ENCODE results near the gene CPT1C.
A peak's percentile ranks its signal among the peaks of the same experiment; 100 is the strongest.

Gene CPT1C

GRCh38 chr19:49662011-49662410 lies 28.9 kb upstream of the CPT1C start:
- DNase-seq, result no peak

DNA sequence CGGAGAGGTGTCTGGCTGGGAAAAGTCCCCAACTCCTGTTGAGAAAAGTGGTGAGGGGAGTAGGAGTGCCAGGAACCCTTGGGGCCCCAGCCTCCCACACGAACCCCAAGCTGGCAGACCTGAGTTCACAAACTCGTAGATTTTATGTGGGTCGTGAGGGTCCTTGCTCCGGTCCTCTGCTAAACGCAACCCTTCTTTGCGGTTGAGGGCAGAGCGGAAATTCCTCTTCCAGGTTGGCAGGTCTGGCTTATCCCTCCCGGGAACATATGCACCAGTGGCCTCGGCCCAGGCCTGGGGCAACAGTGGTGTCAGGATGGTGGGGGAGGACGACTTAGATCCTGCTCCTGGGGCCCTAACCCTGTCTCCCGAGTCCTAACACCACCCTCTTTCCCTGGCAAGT lies 27.7 kb upstream of the CPT1C start:
- DNase-seq, result no peak

GRCh38 chr19:49664171-49665035 lies 26.5 kb upstream of the CPT1C start:
- DNase-seq, result peak; percentile 42 to 78

DNA sequence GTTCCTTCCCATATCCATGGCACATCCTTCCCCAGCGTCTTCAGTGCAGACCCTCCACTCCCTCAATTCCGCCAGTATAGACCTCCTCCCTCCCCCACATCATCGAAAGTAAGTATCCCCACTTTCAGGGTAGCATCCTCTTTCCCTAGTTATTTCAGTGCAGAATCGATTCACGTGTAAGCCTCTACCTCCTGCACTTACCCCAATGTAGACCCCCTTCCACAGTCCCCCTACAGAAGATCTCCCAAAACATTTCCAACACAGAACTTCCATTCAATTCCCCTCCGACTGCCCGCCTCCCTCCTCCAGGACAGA lies 25.9 kb upstream of the CPT1C start:
- no peak for DNase-seq

GRCh38 chr19:49665351-49666119 lies 25.4 kb upstream of the CPT1C start, which contains the start of the genes BCL2L12 and IRF3:
TSS of gene BCL2L12 (plus strand) at chr19:49665933. CDS start at chr19:49666693, 760 bp downstream.
TSS of gene IRF3 (minus strand) at chr19:49665857. CDS start at chr19:49664838, 1,019 bp downstream.
- DNase-seq, result peak; percentile 95 to 98

GRCh38 chr19:49666120-49666444 lies 24.8 kb upstream of the CPT1C start:
- no peak for DNase-seq

- DNase-seq, result no peak
Observed at GRCh38 chr19:49667473-49667872, 23.4 kb upstream of the CPT1C start.

DNA sequence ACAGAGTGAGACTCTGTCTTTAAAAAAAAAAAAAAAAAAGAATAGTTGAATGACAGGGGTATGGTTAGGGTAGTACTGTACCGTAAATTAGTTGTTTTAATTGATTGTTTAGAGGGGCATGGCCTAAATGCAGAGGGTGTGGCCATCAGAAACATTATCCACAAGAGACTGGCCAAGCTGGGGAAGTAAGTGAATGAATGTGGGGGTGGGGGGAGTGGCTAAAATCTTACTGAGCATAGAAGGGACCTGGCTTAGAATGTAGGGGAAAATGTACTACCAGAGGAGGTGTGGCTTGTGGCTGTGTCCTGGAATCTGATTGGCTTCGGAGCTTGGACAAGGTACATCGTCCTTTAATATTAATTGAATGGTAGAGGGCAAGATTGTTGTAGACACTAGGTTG lies 21.4 kb upstream of the CPT1C start:
- no peak for DNase-seq

DNA sequence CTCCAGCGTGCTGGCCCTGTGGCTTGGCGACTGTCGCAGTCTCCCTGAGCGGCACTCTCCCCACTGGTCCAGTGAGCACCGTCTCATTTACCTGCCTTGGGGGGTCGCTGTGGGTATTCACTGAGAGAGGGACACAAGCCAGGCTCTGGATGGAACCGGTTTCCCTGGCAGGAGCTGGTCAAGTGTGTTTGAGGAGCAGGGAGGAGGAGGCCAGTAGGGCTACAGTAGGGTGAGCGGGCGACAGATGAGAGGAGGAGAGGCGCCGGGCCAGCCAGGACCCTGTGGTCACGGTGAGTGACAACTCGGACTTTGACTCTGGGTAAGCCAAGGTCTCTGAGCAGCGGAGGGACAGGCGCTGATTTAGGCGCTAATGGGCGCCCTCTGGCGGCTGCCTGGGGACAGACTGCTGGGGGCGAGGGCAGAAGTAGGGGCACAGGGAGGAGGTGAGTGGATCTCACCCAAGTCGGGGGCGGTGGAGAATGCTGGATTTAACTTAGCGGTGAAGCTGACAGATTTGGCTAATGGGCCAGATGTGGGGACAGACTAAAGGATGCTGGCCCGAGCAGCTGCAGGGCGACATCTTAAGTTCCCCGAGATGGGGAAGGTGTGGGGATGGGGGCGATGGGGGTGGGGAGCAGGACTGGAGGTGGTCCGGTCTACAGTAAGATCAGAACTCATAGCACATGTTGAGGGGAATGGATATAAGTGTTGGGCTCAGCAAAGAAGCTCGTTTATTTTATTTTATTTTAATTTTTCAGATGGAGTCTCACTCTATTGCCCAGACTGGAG lies 18.6 kb upstream of the CPT1C start:
- peak; percentile 45 to 79 for DNase-seq

- DNase-seq, result peak in 1 of 2 experiments; percentile 93
Observed at GRCh38 chr19:49676136-49676783, 14.7 kb upstream of the CPT1C start.

- peak; percentile 100 for DNase-seq
Observed at GRCh38 chr19:49676784-49677230, 14.1 kb upstream of the CPT1C start.

DNA sequence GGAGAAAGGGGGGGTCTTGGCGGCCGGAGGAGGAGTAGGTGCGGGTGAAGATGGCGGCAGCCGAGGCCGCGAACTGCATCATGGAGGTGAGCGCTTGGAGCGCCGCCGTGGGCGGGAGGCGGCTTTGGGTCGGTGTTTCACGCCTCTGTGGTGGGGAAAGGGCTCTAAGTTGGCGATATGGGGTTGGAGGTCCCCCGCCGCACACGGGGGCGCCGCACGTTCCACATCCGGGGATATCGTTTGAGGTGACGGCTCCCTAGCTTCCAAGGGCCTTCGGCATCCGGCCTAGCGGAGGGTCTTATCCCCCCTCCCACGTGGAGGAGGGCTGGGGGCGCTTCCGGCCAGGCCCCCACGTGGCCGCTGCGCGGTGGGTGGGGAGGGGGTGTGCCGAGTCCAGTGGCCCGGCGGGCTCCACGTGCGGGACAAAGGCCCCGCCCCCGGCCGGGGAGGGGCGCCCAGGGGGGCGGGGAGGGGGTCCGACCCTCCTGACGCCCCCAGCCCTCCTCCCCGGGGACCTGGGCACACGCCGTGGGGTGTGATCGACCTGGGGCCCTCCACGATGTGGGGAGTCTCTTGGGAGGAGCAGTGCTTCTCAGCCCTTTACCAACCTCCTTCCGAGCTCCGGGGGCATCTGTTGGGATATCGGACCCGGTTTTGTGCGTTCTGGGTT lies 13.6 kb upstream of the CPT1C start, which contains the start of gene PRMT1:
Gene PRMT1 (plus strand): TSS at position 41 of the 670 bp plus-strand sequence. CDS start 10 bp downstream, at position 51.
- DNase-seq, result peak; percentile 69 to 81

- DNase-seq, result peak; percentile 78 to 86
Observed at GRCh38 chr19:49677901-49678674, 12.8 kb upstream of the CPT1C start.

DNA sequence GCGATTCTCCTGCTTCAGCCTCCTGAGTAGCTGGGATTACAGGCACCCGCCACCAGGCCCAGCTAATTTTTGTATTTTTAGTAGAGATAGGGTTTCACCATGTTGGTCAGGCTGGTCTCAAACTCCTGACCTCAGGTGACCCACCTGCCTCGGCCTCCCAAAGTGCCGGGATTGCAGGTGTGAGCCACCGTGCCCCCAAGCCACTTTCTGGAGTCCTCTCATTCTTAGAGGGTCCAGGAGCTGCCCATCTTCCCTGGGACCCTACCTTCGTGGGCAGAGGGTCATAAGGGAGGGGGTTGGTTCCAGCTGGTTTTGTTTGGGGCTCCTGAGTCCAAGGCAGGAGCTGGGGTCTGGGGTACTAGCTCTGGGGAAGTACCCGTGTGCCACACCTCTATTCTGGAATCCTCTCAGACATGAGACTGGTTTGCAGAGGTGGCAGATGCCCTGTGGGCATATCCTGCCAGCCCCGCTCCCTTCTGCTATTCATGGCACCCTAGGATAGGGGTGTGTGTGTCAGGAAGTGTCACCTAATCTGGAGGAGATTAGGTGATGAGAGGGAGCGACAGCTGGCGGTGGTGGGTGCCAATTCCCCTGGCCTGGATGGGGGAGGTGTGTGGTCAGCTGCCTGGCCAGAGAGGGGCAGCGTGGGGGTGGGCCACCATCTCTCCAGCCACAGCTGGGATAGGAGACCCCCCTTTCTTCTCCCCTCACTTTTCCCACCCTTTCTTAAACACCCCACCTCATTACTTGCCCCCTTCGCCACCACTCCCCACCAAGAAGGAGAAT lies 11.7 kb upstream of the CPT1C start:
- no peak for DNase-seq

GRCh38 chr19:49679771-49680413 lies 11.0 kb upstream of the CPT1C start:
- DNase-seq, result no peak

DNA sequence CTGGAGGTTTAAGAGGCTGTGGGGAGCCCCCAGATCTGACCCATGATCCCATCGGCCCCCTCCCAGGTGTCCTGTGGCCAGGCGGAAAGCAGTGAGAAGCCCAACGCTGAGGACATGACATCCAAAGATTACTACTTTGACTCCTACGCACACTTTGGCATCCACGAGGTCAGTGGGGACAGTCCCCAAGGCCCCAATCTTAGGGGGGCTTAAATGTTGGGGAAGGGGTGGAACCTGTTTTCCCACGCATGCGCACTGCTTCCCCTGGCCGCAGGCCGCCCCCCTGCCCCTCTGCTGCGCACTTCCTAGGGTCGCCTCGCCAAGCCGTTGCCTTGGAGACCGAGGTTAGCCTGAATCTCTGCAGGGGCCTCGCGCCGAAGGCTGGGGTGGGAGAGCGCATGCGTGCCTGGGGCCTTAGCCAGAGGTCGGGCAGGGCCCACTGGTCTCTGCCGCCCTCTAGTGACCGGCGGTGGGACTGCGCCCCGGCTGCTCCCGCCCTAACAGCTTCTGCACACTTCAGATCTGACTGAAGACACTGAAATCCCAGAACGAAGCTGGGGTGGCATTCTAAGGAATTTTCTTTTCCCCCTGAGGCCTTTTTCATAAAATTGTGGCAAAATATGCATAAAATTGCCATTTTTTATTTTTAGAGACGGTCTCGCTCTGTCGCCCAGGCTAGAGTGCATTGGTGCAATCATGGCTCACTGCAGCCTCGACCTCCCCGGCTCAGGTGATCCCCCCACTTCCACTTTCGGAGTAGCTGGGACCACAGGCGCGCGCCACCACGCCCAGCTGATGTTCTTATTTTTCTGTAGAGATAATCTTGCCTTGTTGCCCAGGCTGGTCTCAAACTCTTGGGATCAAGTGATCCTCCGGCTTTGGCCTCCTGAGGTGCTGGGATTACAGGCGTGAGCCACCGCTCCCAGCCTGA lies 10.2 kb upstream of the CPT1C start:
- peak; percentile 82 to 94 for DNase-seq

GRCh38 chr19:49681830-49682229 lies 9.1 kb upstream of the CPT1C start:
- DNase-seq, result no peak

- DNase-seq, result no peak
Observed at GRCh38 chr19:49682274-49682673, 8.6 kb upstream of the CPT1C start.

DNA sequence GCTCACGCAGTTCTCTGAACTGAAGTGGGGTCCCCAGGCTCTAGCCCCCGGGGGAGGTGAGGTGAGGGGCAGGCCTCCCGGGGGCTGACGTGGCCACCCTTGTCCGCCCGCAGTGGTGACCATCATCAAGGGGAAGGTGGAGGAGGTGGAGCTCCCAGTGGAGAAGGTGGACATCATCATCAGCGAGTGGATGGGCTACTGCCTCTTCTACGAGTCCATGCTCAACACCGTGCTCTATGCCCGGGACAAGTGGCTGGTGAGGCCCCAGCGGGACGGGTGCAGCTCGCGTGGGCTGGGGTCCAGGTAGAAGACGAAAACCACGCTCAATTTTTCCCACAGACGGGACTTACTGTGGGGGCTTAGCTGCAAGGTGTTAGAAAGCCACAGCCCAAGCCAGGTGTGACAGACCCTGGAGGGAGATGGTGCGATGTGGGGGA lies 7.1 kb upstream of the CPT1C start:
- DNase-seq, result no peak

Measured in NCI-H446 (cell line).